Mesothelial cell of epicardium (in vitro differentiated cells): Measurements from ENCODE around the gene LIMS1. TPM values are rescaled to one million over a fixed set of nuclear protein-coding genes. Genes with fewer than 3 reads are reported as not detected.
A peak's percentile ranks its signal among the peaks of the same experiment; 100 is the strongest.

ENCODE experiments used
- DNase-seq, 2 experiments: peaks; one replicate each; pipeline ENCODE4 v3.0.0; 2021; ENCODE audit warnings: low spot score in 2 of 2; ENCODE audit not compliant: unreplicated experiment in 2 of 2
- H3K27ac Mint-ChIP-seq: 2 replicates; pipeline ENCODE4 v1.8.0; 2021; ENCODE audit warnings: mixed read lengths
- H3K27me3 Mint-ChIP-seq: 2 replicates; pipeline ENCODE4 v1.8.0; 2021; ENCODE audit warnings: low read depth, mixed read lengths
- H3K36me3 Mint-ChIP-seq: 2 replicates; pipeline ENCODE4 v1.8.0; 2021; ENCODE audit warnings: mixed read lengths
- H3K4me1 Mint-ChIP-seq: 2 replicates; pipeline ENCODE4 v1.8.0; 2021; ENCODE audit warnings: mixed read lengths
- H3K4me3 Mint-ChIP-seq: 2 replicates; pipeline ENCODE4 v1.8.0; 2021; ENCODE audit warnings: mild to moderate bottlenecking, moderate library complexity, mixed read lengths
- H3K9me3 Mint-ChIP-seq: 2 replicates; pipeline ENCODE4 v1.8.0; 2021; ENCODE audit warnings: mixed read lengths
- total RNA-seq: library from RNA; stranded (reverse); gene quantifications from 3 replicates; pipeline ENCODE4 v1.2.1, GENCODE V29; 2021
- TF ChIP-seq, protein P1 (sequence below): fragments of 200-600 bp; sonication (generic); IDR thresholded peaks from one replicate; pipeline ENCODE4 v1.5.0; 2021; ENCODE audit warnings: antibody characterized with exemption; ENCODE audit not compliant: unreplicated experiment

Gene LIMS1
- total RNA-seq, 1 donor from 2014 or later, result 46.6 TPM

DNA sequence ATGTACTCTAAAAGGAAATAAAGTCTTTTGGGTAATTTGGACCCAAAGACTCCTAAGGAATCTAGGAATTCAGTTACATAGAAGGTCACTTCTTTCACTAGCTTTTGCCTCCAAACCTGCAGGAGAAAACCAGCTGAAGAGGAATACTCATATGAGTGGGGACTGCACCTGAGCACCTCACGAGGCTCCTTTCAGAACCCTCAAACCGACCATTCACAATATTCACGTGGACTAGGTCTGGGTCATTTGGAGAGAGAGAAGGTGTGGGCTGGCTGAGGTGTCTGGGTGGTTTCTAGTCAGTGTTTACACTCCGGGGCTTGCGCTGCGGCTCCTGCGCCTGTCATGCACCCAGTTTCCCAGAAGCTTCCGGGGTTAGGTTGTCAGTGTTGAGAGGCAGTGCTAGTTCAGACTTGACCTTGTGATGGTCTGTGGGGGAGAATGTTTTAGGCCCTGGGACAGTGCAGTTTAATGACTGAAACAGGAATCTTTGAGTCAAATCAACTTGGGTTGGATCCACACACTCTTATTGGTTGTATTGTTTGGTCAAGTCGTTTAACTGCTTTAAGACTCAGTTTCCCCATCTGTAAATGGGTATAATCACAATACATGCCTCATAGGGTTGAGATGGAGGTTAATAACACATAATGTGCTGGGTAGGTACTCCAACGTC, 78.4 kb downstream of the LIMS1 start:
- Mint-ChIP-seq H3K27ac (no peak overlapping the region), H3K4me3 (no peak overlapping the region)

DNA sequence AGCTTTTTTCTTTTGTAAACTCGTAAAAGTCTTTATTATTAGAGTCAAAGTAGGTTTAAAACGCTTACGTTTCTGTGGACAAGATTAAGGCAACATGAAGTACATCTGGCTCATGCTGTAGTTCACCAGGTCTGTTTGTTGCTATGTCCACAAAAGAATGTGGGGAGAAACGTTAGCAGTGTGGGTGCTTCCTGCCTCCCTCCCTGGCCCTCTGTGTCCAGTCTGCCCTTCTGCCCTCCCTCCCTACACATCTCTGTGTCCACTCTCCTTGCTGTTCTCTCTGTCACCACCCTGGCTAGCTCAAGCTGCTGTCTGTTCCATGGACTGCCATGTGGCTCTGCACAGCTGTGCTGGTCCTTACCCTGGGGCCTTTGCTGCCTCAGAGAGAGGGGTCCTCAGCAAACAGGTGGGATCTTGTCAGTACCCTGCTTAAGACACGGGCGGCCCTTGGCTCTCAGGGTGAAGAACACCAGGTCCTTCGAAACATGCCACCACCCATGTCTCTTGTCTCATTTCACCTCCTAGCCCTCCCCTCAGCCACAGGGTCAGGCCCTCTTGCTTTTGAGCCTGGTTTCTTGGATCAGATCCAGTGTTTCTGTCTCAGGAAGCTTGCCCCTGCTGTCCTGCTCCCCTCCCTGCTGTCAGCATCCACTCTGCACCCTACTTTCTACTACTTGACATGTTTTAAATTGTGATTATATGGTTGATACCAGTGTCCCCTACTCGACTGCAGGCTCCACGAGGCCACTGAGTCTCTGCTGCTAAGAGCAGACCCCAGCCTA, 79.2 kb downstream of the LIMS1 start:
- peaks cover 56% of the 10 kb centered on the region for H3K4me1 Mint-ChIP-seq
- no peaks in the 10 kb centered on the region for H3K36me3 Mint-ChIP-seq
- no peak overlapping the region for H3K4me3 Mint-ChIP-seq
- no peaks in the 10 kb centered on the region for H3K27me3 Mint-ChIP-seq
- no peaks in the 10 kb centered on the region for H3K9me3 Mint-ChIP-seq
- peak overlapping the region; percentile 1 for H3K27ac Mint-ChIP-seq
- TF ChIP-seq, protein P1, sequence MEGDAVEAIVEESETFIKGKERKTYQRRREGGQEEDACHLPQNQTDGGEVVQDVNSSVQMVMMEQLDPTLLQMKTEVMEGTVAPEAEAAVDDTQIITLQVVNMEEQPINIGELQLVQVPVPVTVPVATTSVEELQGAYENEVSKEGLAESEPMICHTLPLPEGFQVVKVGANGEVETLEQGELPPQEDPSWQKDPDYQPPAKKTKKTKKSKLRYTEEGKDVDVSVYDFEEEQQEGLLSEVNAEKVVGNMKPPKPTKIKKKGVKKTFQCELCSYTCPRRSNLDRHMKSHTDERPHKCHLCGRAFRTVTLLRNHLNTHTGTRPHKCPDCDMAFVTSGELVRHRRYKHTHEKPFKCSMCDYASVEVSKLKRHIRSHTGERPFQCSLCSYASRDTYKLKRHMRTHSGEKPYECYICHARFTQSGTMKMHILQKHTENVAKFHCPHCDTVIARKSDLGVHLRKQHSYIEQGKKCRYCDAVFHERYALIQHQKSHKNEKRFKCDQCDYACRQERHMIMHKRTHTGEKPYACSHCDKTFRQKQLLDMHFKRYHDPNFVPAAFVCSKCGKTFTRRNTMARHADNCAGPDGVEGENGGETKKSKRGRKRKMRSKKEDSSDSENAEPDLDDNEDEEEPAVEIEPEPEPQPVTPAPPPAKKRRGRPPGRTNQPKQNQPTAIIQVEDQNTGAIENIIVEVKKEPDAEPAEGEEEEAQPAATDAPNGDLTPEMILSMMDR, result no peak
- no peak for DNase-seq

More for the DNA sequence above, 78.4 kb downstream of the LIMS1 start:
- Mint-ChIP-seq H3K4me1 (peaks cover 48% of the 10 kb centered on the region), H3K27me3 (no peaks in the 10 kb centered on the region), H3K9me3 (no peaks in the 10 kb centered on the region), H3K36me3 (no peaks in the 10 kb centered on the region)
- DNase-seq, result no peak
- TF ChIP-seq, protein P1, result no peak

DNA sequence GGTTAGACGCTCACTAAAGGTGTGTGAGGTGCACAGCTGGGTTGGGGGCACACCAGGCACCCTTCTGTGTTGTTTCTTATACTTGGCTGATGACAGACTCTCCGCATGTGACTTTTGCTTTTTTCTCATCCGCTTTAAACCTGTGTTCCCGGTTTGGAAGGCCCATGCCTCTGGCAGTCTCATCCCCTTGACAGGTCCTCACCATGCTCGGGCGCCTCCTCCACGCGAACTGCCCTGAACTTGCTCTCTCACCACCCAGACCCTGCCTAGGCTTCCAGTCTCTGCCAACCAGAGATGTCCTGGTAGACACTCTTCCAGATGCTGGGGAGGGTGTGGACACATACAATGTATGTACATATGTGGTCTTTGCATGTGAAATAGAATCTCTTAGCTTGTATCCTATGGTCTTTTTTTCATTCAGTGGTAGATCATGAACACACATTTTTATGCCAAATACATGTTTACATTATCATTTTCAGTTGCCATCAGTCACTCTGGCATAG, 79.8 kb downstream of the LIMS1 start:
- H3K36me3 Mint-ChIP-seq, result no peaks in the 10 kb centered on the region
- H3K9me3 Mint-ChIP-seq, result no peaks in the 10 kb centered on the region
- H3K27ac Mint-ChIP-seq, result peak overlapping the region; percentile 3
- H3K4me3 Mint-ChIP-seq, result no peak overlapping the region
- H3K4me1 Mint-ChIP-seq, result peaks cover 63% of the 10 kb centered on the region
- no peak for DNase-seq
- no peaks in the 10 kb centered on the region for H3K27me3 Mint-ChIP-seq
- TF ChIP-seq, protein P1, result no peak

DNA sequence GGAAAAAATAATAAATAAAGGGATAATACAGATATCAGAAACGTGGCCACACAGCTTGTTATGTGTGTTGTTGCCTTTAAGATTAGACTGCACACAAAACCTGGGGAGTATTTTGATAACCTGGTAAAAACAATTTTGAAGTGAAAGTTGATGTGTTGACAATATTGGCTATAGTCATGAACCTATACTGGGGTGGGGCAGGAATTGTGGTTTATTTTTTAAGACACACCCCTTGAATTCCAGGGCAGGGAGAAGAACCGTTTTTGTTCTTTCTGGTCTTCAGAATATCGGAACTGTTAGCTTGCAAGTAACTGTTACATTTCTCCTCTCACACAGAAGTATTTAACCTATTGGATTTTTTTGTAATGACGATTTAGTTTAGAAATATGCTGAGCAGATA, 80.4 kb downstream of the LIMS1 start:
- Mint-ChIP-seq H3K9me3 (no peaks in the 10 kb centered on the region), H3K4me3 (no peak overlapping the region), H3K27ac (no peak overlapping the region), H3K27me3 (no peaks in the 10 kb centered on the region), H3K4me1 (peaks cover 64% of the 10 kb centered on the region), H3K36me3 (no peaks in the 10 kb centered on the region)
- no peak for DNase-seq
- TF ChIP-seq, protein P1, result no peak

DNA sequence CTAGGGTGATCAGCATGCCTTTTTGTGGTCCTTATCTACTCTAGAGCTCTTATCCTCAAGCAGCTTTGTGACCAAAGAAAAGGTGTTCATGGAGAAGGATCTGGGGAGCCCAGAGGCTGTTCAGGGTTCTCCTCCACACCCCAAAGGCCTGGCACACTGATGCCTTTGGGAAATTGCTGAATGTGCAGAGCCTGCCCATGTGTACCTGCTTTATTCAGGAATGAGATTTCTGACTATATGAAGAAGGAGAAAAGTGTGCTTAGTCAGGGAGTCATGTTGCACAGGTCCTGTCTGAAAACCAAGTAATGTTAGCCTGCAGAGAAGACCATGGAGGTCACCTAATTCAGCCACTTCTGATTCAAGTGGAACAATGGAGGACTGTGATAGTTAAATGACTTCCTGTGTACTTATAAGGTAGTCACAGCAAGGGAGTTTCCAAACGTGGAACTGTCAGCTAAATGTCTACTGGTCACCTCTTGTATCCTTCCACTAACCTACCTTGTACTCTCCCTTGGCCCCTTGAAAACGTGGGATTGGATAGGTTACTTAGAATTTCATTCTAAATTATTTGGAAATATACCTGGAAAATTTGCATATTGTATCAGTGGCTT, 81.3 kb downstream of the LIMS1 start:
- Mint-ChIP-seq H3K4me3 (no peak overlapping the region), H3K27me3 (no peaks in the 10 kb centered on the region), H3K9me3 (no peaks in the 10 kb centered on the region), H3K36me3 (no peaks in the 10 kb centered on the region), H3K4me1 (peaks cover 73% of the 10 kb centered on the region), H3K27ac (no peak overlapping the region)
- no peak for DNase-seq
- TF ChIP-seq, protein P1, result no peak
